Kidney epithelial cell (primary cell): ENCODE data around the gene CLDN4. TPM values are rescaled to one million over a fixed set of nuclear protein-coding genes. Genes with fewer than 3 reads are reported as not detected.

Experiments
- DNase-seq: peaks from one replicate; pipeline ENCODE4 v3.0.0-alpha.2; 2010; ENCODE audit warnings: low read depth
- H3K27me3 ChIP-seq: 2 replicates; pipeline ENCODE4 v1.6.0; 2011; ENCODE audit warnings: low read length; ENCODE audit not compliant: control insufficient read depth, insufficient read depth
- H3K36me3 ChIP-seq: 2 replicates; pipeline ENCODE4 v1.5.1; 2011; ENCODE audit warnings: low read length; ENCODE audit not compliant: control insufficient read depth, insufficient read depth
- H3K4me3 ChIP-seq: 2 replicates; pipeline ENCODE4 v1.5.1; 2011; ENCODE audit warnings: low read depth, mild to moderate bottlenecking, control low read depth, low read length
- total RNA-seq: library from RNA; depleted of rRNA; stranded (reverse); fragments of >200 nt; gene quantifications from 2 replicates; pipeline ENCODE4 v1.2.3, GENCODE V29; 2015
- TF ChIP-seq, protein P1 (sequence below): IDR thresholded peaks from 2 replicates; pipeline ENCODE4 v1.5.1; 2011; ENCODE audit warnings: mild to moderate bottlenecking, moderate library complexity, low read length, control low read depth, inconsistent platforms; ENCODE audit not compliant: insufficient read depth, poor library complexity, severe bottlenecking

Gene CLDN4
- total RNA-seq, 1 donor from 2014 or later = 892 TPM

DNA sequence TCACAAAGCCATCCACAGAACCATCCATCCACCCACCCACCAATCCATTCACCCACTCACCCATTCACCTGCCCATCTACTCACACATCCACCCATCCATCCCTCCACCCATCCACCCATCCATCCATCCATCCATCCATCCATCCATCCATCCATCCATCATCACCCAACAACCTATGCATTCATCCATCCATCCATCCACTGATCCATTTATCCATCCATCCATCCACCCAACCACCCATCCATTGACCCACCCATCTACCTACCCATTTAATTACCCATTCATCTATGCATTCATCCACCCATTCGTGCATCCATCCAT, 35.6 kb downstream of the CLDN4 start:
- Histone ChIP-seq H3K4me3 (no peak overlapping the region), H3K27me3 (peaks cover 5% of the 10 kb centered on the region), H3K36me3 (no peaks in the 10 kb centered on the region)
- TF ChIP-seq, protein P1, sequence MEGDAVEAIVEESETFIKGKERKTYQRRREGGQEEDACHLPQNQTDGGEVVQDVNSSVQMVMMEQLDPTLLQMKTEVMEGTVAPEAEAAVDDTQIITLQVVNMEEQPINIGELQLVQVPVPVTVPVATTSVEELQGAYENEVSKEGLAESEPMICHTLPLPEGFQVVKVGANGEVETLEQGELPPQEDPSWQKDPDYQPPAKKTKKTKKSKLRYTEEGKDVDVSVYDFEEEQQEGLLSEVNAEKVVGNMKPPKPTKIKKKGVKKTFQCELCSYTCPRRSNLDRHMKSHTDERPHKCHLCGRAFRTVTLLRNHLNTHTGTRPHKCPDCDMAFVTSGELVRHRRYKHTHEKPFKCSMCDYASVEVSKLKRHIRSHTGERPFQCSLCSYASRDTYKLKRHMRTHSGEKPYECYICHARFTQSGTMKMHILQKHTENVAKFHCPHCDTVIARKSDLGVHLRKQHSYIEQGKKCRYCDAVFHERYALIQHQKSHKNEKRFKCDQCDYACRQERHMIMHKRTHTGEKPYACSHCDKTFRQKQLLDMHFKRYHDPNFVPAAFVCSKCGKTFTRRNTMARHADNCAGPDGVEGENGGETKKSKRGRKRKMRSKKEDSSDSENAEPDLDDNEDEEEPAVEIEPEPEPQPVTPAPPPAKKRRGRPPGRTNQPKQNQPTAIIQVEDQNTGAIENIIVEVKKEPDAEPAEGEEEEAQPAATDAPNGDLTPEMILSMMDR = no peak
- DNase-seq = no peak

DNA sequence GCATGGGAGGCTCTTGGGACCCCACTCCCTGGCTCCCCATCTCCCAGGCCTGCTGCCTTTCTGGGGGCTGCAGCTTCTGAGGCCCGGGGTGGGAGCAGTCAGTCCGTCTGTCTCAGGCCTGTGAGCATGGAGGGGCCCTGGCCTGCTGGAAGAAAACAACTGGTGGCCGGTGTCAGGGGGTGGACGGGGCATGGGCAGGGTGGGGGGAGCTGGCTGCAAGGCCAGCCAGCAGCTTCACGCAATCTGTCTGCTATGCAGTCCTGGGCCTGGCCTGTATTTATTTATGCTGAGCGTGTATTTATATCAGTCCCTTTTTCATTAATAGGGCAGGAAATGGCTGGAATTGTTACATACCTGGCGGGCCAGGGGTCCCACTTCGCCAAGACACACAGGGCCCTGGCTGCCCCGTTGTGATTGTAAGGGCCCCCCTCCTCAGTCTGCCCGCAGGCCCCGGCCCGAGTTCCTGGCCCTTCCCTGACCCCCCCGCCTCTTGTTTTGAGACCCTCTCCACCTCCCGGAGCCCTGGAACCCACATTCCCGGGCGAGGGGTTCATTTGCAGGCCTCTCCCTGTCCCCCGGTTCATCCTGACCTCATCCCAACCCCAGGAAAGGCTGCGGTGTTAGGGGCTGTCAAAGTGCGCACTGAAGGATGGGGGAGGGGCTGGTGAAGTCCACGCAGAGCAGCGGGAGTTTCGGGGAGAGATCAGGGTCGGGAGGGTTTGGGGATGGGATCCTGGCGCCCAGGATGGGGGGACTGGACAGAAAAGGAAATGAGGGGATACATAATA, 38.4 kb downstream of the CLDN4 start:
- Histone ChIP-seq H3K36me3 (no peaks in the 10 kb centered on the region), H3K4me3 (no peak overlapping the region), H3K27me3 (peaks cover 8% of the 10 kb centered on the region)
- DNase-seq = no peak
- TF ChIP-seq, protein P1 = no peak

DNA sequence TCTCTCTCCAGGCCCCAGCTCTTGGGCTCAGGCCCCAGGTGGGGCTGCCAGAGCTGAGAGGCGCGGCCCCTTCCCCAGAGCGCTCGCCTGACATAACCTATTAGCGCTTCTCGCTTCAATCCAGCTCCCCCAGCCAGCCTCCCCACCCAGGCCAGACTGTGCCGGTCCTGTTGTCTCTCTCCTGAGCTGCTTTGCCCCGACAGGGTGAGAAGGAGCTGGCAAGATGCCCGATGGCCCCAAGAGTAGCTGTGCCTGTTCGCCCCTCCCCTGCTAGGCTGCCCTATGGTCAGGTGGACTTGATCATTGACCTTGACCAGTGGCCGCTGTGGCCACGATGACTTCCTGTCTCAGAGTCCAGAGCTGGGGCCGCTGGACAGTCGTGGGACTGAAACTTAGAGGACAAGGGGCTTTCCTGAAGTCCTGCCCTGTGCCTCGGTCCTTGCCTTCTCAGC, 39.3 kb downstream of the CLDN4 start:
- TF ChIP-seq, protein P1 = no peak
- no peak overlapping the region for H3K4me3 ChIP-seq

DNA sequence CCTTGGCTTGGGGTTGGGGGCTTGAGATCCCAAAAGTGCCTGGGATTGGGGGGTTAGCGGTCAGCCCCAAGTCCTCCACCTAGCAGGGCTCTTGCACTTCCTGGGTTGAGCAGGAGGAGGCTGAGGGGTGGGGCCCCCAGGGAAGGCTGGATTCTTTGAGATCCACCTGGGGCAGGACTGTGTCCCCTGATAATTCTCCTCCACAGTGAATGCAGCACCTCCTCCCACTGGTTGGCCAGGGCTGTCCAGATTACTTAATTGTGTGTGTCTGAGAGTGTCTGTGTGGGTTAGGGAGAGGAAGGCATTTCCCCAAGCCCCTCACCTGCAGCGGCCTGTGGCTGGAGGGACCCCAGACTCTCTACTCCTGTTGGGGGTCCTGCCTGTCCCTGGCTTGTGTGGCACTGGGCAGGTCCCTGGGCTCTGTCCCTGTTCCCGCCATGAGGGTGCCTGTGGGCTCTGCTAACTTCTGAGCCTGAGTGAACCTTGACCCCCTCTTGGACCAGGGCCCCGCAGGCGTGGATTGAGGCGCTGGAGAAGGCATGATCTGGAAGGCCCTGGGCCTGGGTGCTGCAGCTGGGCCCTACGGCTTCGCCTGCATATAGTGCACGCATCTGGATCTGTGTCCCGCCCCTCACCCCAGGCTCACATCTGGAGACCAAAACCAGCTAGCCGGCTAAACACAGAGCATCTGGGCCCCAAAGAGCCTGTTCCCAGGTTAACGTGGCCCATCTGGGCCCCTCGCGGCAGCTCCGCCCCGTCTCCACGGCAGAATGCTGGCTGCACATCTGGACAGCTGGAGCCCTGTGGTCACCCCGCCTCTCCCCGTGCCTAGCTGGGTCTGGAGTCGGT, 40.6 kb downstream of the CLDN4 start:
- Histone ChIP-seq H3K4me3 (no peak overlapping the region), H3K36me3 (no peaks in the 10 kb centered on the region), H3K27me3 (peaks cover 8% of the 10 kb centered on the region)
- TF ChIP-seq, protein P1 = no peak
- no peak for DNase-seq

More for the DNA sequence above, 39.3 kb downstream of the CLDN4 start:
- no peak for DNase-seq
- H3K27me3 ChIP-seq = peaks cover 8% of the 10 kb centered on the region
- H3K36me3 ChIP-seq = no peaks in the 10 kb centered on the region

DNA sequence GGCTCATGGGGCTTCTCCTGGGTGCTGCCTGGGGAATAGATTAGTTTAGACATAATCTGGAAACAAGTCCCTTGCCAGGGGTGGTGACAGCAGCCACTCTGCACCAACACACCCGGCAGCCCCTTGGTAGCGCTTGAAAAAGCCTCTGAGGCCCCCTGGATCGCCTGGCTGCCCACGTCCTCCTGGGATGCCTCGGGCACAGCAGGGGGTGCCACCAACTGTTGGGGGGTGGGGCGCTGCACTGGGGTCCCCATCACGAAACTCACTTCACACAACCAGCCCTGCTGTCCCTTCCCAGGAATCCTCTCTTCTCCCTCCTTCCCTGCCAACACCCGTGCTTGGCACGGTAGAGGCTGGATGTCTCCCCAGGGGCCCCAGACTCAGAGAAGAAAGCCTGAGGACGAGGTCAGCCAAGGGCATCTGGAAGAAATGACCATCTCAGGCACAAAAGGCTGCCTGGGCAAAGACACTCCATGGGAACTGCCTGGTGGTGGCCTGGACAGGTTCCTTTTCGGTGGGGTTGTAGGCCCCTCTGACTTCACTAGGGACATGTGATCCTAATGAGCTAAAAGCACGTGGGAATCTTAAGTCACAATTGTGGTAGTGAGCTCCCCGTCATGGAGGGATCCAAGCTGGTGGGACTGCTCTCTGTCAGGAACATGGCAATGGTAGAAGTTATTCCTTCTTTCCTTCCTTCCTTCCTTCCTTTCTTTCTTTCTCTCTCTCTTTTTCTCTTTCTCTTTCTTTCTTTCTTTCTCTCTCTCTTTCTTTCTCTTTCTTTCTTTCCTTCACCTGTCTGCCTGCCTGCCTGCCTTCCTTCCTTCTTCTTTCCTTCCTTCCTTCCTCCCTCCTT, 41.5 kb downstream of the CLDN4 start:
- TF ChIP-seq, protein P1 = no peak
- Histone ChIP-seq H3K27me3 (peaks cover 8% of the 10 kb centered on the region), H3K36me3 (no peaks in the 10 kb centered on the region), H3K4me3 (no peak overlapping the region)
- DNase-seq = no peak
